Mucosa of rectum (tissue), 2 donors: ENCODE results near the gene ST7.

Experiments used
- H3K27ac ChIP-seq, 2 donors: one replicate each; pipeline ENCODE4 v1.7.0; 2013; ENCODE audit warnings: inconsistent platforms in 2 of 2, low read depth in 2 of 2, low read length in 2 of 2
- H3K27me3 ChIP-seq, 2 donors: one replicate each; pipeline ENCODE4 v1.7.0; 2013; ENCODE audit warnings: low read length in 2 of 2; ENCODE audit not compliant: control insufficient read depth in 2 of 2, insufficient read depth in 2 of 2
- H3K36me3 ChIP-seq, 2 donors: one replicate each; pipeline ENCODE4 v1.7.0; 2013; ENCODE audit warnings: low read length in 2 of 2; ENCODE audit not compliant: control insufficient read depth in 2 of 2, insufficient read depth in 2 of 2
- H3K4me1 ChIP-seq, 2 donors: one replicate each; pipeline ENCODE4 v1.7.0; 2013; ENCODE audit warnings: low read length in 2 of 2, mild to moderate bottlenecking in 1 of 2; ENCODE audit not compliant: control insufficient read depth in 2 of 2, insufficient read depth in 2 of 2
- H3K4me3 ChIP-seq, 2 donors: one replicate each; pipeline ENCODE4 v1.7.0; 2013; ENCODE audit warnings: low read length in 2 of 2
- H3K9ac ChIP-seq, 2 donors: one replicate each; pipeline ENCODE4 v1.7.0; 2013; ENCODE audit warnings: low read length in 2 of 2, low read depth in 1 of 2, mild to moderate bottlenecking in 1 of 2
- H3K9me3 ChIP-seq, 2 donors: one replicate each; pipeline ENCODE4 v1.7.0; 2013; ENCODE audit warnings: low read length in 2 of 2; ENCODE audit not compliant: control insufficient read depth in 2 of 2
- donor health status: healthy.
- donor health status: Normal muscosa, but diverticular disease.

Gene ST7

GRCh38 chr7:117036053-117036669, 82.9 kb downstream of the ST7 start:
- Histone ChIP-seq H3K9ac (no peak overlapping the region), H3K9me3 (peaks cover 0 to 2% of the 10 kb centered on the region in 2 donors), H3K4me1 (no peaks in the 10 kb centered on the region), H3K36me3 (no peaks in the 10 kb centered on the region), H3K4me3 (no peak overlapping the region), H3K27me3 (no peaks in the 10 kb centered on the region), H3K27ac (no peak overlapping the region)

- H3K9me3 ChIP-seq: no peaks in the 10 kb centered on the region
- H3K36me3 ChIP-seq: no peaks in the 10 kb centered on the region
- H3K4me3 ChIP-seq: no peak overlapping the region
- no peak overlapping the region for H3K27ac ChIP-seq
- H3K27me3 ChIP-seq: no peaks in the 10 kb centered on the region
- H3K4me1 ChIP-seq: no peaks in the 10 kb centered on the region
- H3K9ac ChIP-seq: no peak overlapping the region
Measured at GRCh38 chr7:117036836-117037235, 83.5 kb downstream of the ST7 start.

GRCh38 chr7:117038408-117038807, 85.1 kb downstream of the ST7 start:
- H3K27me3 ChIP-seq: no peaks in the 10 kb centered on the region
- H3K36me3 ChIP-seq: no peaks in the 10 kb centered on the region
- no peaks in the 10 kb centered on the region for H3K4me1 ChIP-seq
- no peak overlapping the region for H3K4me3 ChIP-seq
- H3K9me3 ChIP-seq: no peaks in the 10 kb centered on the region
- H3K9ac ChIP-seq: no peak overlapping the region
- no peak overlapping the region for H3K27ac ChIP-seq

GRCh38 chr7:117041007-117041406, 87.7 kb downstream of the ST7 start:
- Histone ChIP-seq H3K27me3 (no peaks in the 10 kb centered on the region), H3K9me3 (no peaks in the 10 kb centered on the region), H3K9ac (no peak overlapping the region), H3K27ac (no peak overlapping the region), H3K4me1 (no peaks in the 10 kb centered on the region), H3K4me3 (no peak overlapping the region), H3K36me3 (no peaks in the 10 kb centered on the region)

GRCh38 chr7:117041822-117042221, 88.5 kb downstream of the ST7 start:
- Histone ChIP-seq H3K4me1 (no peaks in the 10 kb centered on the region), H3K9ac (no peak overlapping the region), H3K4me3 (no peak overlapping the region), H3K27ac (no peak overlapping the region), H3K27me3 (no peaks in the 10 kb centered on the region), H3K36me3 (no peaks in the 10 kb centered on the region), H3K9me3 (no peaks in the 10 kb centered on the region)

- H3K4me3 ChIP-seq: no peak overlapping the region
- H3K27me3 ChIP-seq: no peaks in the 10 kb centered on the region
- peaks cover 0 to 1% of the 10 kb centered on the region in 2 donors for H3K4me1 ChIP-seq
- H3K36me3 ChIP-seq: no peaks in the 10 kb centered on the region
- no peak overlapping the region for H3K9ac ChIP-seq
- H3K9me3 ChIP-seq: no peaks in the 10 kb centered on the region
- H3K27ac ChIP-seq: no peak overlapping the region
Measured at GRCh38 chr7:117043108-117043825, 90.0 kb downstream of the ST7 start.

GRCh38 chr7:117044664-117045063, 91.4 kb downstream of the ST7 start:
- peaks cover 3 to 13% of the 10 kb centered on the region in 2 donors for H3K4me1 ChIP-seq
- no peak overlapping the region for H3K4me3 ChIP-seq
- H3K36me3 ChIP-seq: no peaks in the 10 kb centered on the region
- no peaks in the 10 kb centered on the region for H3K9me3 ChIP-seq
- H3K27me3 ChIP-seq: no peaks in the 10 kb centered on the region
- no peak overlapping the region for H3K27ac ChIP-seq
- no peak overlapping the region for H3K9ac ChIP-seq

GRCh38 chr7:117045927-117046710, 92.8 kb downstream of the ST7 start:
- H3K4me1 ChIP-seq: peaks cover 3 to 15% of the 10 kb centered on the region in 2 donors
- no peak overlapping the region for H3K27ac ChIP-seq
- H3K4me3 ChIP-seq: no peak overlapping the region
- no peaks in the 10 kb centered on the region for H3K9me3 ChIP-seq
- no peaks in the 10 kb centered on the region for H3K36me3 ChIP-seq
- no peaks in the 10 kb centered on the region for H3K27me3 ChIP-seq
- no peak overlapping the region for H3K9ac ChIP-seq

GRCh38 chr7:117047496-117047895, 94.2 kb downstream of the ST7 start:
- peaks cover 3 to 15% of the 10 kb centered on the region in 2 donors for H3K4me1 ChIP-seq
- no peaks in the 10 kb centered on the region for H3K9me3 ChIP-seq
- H3K27me3 ChIP-seq: no peaks in the 10 kb centered on the region
- H3K36me3 ChIP-seq: no peaks in the 10 kb centered on the region
- no peak overlapping the region for H3K4me3 ChIP-seq
- no peak overlapping the region for H3K9ac ChIP-seq
- no peak overlapping the region for H3K27ac ChIP-seq
